Measurements from ENCODE around the gene NAA11. TPM values are rescaled to one million over a fixed set of nuclear protein-coding genes. Genes with fewer than 3 reads are reported as not detected.
A peak's percentile ranks its signal among the peaks of the same experiment; 100 is the strongest.
"Not testable (repeated sequence)": the region's sequence is repeated elsewhere in the genome, so short reads cannot be mapped to it uniquely, and the experiment has no call there.

The NAA11 gene
- polyA plus RNA-seq, 1 donor: 0.52 TPM

DNA sequence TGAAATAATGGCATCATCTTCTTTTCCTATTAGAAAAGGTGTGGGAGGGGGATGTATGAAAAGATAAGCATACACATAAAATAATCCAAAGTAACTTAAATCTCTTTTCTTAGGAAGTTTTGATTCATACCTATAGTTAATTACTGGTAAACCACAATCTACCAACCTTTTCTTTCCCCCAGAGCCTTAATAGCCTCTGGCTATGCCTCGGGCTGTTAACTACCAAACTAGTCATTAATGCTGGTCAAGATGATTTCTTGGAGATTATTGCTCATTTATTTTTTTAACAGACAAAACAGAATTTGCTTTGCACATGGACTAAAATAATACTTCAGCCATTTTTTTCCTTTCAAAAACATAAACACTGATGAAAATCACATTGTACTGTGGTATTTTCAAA is 16.9 kb downstream of the NAA11 start:
- DNase-seq (ENCODE audit: low read depth): no peak

GRCh38 chr4:79308137-79308536 is 17.7 kb downstream of the NAA11 start:
- no peak for DNase-seq (ENCODE audit: low read depth)

DNA sequence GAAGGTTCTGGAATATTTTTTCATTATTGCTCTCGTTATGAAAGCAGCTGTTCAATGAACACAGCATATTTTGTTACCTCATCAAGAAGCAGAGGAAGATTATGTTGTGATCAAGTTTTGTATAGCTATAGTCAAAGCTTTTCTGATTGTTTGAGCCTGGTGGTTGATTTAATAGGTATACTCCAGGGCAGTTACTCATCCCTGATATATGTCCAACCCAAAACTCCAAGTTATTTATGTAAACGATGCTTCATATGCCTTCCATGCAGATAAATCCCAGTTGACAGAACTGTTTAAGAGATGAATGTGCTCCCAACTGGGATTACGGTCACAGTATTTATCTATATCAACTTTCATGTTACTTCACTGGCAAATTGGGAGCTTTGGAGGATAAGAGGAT is 19.1 kb downstream of the NAA11 start:
- no peak for DNase-seq (ENCODE audit: low read depth)

GRCh38 chr4:79300280-79300679 is 25.6 kb downstream of the NAA11 start:
- DNase-seq (ENCODE audit: low read depth): no peak

DNA sequence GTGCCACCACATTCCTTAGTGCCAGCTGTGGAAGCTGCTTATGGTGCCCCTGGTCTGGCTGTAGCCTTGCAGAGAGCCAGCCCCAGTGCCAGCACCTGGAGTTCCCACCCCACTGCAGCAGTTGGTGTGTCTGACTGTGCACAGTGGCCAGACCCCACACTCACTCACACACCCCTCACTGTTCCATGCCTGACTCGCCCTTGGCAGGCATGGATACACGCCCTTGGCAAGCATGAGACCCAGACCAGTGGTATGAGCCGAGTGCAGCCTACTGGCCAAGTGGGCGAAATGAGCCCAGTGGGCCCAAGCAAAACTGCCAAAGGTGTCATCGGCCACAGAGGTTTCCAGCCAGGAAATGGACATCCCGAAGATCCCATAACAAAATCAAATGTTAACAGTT is 27.4 kb downstream of the NAA11 start:
- DNase-seq (ENCODE audit: low read depth): no peak

DNA sequence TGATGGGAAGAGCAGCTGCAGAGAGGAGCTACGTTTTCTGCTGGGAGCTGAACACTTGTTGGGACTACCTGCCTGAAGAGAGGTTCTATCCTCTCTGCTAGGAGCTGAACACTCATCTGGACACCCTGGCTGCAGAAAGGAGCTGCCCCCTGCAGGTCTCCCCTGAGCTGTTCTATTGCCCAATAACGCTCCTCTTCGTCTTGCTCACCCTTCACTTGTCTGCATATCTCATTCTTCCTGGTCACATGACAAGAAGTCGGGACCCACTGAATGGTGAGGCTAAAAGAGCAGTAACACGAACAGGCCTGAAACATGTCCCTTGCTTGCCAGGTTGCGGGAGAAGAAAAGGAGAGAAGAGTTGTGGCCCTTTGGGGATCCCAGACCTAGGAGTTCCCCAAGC is 27.8 kb downstream of the NAA11 start:
- no peak for DNase-seq (ENCODE audit: low read depth)

- no peak for DNase-seq (ENCODE audit: low read depth)
These were observed 28.4 kb downstream of the NAA11 start for GRCh38 chr4:79297479-79297878.

- DNase-seq (ENCODE audit: low read depth): no peak
These were observed 29.0 kb downstream of the NAA11 start for GRCh38 chr4:79296768-79297428.

- no peak for DNase-seq (ENCODE audit: low read depth)
These were observed 30.8 kb downstream of the NAA11 start for GRCh38 chr4:79295086-79295485.

- no peak for DNase-seq (ENCODE audit: low read depth)
These were observed 31.8 kb downstream of the NAA11 start for GRCh38 chr4:79294064-79294463.

GRCh38 chr4:79292008-79292407 is 33.9 kb downstream of the NAA11 start:
- DNase-seq (ENCODE audit: low read depth): no peak

GRCh38 chr4:79290376-79290775 is 35.5 kb downstream of the NAA11 start:
- DNase-seq (ENCODE audit: low read depth): no peak

GRCh38 chr4:79288185-79288584 is 37.7 kb downstream of the NAA11 start:
- DNase-seq (ENCODE audit: low read depth): no peak

DNA sequence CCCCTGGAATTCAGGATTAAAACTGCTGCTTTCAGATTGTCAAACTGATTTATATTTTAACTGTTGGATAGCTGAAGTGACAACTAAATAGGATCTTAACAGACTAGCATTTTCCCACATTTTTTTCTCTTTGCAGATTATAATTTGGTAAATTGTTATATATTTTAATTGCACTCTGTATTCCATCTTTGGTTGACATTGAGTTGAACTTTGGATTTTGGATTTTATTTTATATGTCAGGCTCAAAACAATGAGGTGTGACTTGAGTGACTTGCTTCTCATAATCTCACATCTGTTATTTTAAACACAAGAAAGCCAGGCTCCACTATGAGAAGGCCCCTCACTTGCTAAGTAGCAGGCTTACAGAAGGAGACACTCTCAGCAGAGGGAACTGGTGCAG is 38.1 kb downstream of the NAA11 start:
- DNase-seq (ENCODE audit: low read depth): no peak

DNA sequence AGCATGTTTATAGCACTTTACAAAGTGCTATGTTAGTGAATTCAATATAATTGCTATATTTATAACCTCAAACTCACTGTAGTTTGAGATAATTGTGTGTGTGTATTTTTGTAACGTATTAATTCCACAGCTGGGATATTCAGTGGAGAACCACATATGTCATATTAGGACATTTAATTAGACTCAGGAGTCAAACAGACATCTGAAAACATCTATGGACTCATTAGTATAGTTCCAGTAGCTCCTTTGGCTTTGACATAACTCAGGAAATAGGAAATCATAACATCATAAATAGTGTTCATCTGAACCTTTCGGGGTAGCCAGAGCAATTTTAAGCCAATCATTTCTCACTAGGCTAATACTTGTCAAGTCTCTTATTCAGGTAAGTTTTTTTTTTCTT is 38.8 kb downstream of the NAA11 start:
- DNase-seq (ENCODE audit: low read depth): no peak

- no peak for DNase-seq (ENCODE audit: low read depth)
These were observed 44.1 kb downstream of the NAA11 start for GRCh38 chr4:79281566-79282359.

DNA sequence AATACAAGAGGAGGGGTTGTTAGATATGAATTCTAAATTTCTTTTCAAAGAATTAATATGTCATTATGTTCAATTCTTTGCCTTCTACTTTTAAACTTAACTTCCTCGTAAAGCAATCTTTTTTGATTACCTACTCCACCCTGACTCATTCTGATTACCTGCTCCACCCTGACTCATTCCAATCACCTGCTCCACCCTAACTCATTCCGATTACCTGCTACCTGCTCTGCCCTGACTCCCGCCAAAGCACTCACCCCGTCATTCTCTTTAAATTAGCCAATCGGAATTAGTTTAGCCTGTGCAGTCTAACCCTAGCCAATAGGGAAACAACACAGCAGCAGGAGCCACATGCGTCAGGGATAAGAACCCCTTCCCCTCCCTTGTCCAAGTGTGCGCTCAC is 48.4 kb downstream of the NAA11 start:
- DNase-seq (ENCODE audit: low read depth): not testable (repeated sequence)

- peak; percentile 40 for DNase-seq (ENCODE audit: low read depth)
These were observed 51.9 kb downstream of the NAA11 start for GRCh38 chr4:79273915-79274314.

GRCh38 chr4:79272761-79273160 is 53.1 kb downstream of the NAA11 start:
- DNase-seq (ENCODE audit: low read depth): no peak

DNA sequence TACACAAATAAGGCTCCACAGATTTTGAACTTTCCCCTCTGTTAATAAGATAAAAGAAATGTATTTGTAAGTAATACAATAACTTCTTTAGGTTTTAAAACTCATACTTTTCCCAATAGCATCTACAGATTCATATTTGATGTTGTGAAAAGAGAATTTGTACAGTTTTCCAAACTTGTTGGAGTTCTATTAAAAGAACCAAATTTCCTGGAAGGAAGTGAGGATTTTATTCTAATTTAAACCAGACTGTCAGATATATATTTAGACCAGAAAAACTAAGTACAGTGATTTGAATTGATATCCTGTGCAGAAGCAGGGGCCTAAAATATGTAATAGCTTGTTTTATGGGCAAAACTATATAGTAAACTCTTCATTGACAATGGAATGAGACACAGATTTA is 53.7 kb downstream of the NAA11 start:
- DNase-seq (ENCODE audit: low read depth): peak; percentile 20

DNA sequence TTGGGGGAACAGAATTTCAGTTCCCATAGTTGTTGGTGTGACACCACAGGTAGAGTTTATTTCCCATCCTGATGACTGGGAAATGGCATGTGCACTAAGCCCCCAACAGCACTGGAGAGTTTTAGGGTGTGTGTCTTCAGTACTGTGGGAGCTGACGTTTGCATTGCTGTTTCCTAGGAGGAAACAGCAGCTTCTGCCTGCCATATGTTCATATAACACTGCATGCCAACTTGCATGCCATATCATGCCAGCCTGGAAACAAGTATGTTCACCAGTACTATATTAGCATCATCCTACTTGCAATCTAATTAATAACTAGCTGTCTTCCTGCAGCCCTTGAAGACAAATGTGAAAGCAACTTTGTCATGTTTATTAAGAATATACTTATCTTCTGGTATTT is 58.2 kb downstream of the NAA11 start:
- DNase-seq (ENCODE audit: low read depth): no peak

All from forelimb muscle (tissue), 1 donor.